Urothelium cell line (cell line): ENCODE measurements around the gene ST6GALNAC1.

ENCODE experiments used
- DNase-seq: peaks from one replicate; pipeline ENCODE4 v3.0.0; 2011; ENCODE audit warnings: low spot score, mixed read lengths
- FAIRE-seq: peaks from 2 replicates; lab custom pipeline; 2011; peaks lifted over from hg19 to GRCh38; lab: Jason Lieb, UNC

The ST6GALNAC1 gene, protein sequence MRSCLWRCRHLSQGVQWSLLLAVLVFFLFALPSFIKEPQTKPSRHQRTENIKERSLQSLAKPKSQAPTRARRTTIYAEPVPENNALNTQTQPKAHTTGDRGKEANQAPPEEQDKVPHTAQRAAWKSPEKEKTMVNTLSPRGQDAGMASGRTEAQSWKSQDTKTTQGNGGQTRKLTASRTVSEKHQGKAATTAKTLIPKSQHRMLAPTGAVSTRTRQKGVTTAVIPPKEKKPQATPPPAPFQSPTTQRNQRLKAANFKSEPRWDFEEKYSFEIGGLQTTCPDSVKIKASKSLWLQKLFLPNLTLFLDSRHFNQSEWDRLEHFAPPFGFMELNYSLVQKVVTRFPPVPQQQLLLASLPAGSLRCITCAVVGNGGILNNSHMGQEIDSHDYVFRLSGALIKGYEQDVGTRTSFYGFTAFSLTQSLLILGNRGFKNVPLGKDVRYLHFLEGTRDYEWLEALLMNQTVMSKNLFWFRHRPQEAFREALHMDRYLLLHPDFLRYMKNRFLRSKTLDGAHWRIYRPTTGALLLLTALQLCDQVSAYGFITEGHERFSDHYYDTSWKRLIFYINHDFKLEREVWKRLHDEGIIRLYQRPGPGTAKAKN

DNA sequence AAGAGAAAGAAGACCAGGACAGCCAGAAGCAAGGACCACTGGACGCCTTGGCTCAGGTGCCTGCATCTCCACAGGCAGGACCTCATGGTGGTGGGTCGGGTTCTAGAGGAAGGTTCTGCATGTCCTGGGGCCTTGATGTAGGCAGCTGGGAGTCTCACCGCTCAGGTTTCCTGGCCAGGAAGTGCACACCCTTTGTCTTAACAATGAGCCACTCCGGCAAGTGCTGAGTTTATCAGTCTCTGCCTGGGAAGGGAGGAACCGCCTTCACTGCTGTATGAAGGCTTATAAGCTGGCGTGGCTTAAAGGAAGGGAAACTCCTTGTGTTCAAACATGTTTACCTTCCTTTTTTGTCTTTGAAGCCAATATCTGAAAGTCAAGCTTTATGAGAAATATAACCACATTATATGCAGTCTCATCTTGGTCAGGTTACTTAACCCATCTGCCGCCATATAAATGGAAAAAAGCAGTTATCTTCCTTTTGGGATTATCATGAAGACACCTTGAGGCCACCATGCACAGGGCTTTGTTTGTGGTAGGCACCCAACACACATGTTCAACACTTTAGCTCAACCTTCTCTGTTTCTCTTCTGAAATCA, at the start of gene ST6GALNAC1:
TSS of gene ST6GALNAC1 (minus strand) at position 205 of the 596 bp plus-strand sequence. CDS start at position 86, 119 bp downstream.
- no peak for FAIRE-seq

DNA sequence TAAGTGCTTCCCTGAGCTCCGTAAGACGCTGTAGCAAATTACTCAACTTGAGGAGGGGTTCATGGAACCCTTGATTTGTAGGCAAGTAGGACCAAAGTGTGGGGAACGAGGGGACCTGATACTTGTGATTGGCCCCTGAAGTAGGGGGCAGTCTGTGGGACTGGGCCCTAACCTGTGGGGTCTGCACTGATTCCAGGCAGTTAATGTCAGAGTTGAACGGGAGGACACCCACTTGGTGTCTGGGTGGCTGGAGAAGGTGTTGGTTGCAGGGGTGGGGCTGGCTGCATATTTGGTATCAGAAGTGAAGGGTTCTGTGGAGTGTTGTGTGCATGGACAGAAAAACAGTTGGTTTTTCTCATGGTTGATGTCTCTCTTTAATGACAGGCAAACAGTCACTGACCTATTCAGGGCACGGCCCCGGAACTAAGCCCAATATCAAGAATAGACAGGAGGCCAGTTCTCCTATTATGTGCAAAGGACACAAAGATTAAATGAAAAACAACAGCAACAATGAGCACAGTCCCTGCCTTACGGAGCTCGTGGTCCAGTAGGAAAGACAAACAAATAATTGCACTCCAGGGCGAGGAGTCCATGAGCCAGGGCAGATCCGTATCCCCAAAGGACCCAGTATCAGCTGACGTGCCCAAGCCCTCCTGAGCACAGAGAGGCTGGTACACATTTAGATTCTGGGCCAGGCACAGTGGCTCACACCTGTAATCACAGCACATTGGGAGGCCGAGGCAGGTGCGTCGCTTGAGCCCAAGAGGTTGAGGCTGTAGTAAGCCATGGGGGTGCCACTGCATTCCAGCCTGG, 48.0 kb upstream of the ST6GALNAC1 start:
- FAIRE-seq (no peak), DNase-seq (no peak)

More for the DNA sequence above, at the start of gene ST6GALNAC1:
- DNase-seq, result no peak

DNA sequence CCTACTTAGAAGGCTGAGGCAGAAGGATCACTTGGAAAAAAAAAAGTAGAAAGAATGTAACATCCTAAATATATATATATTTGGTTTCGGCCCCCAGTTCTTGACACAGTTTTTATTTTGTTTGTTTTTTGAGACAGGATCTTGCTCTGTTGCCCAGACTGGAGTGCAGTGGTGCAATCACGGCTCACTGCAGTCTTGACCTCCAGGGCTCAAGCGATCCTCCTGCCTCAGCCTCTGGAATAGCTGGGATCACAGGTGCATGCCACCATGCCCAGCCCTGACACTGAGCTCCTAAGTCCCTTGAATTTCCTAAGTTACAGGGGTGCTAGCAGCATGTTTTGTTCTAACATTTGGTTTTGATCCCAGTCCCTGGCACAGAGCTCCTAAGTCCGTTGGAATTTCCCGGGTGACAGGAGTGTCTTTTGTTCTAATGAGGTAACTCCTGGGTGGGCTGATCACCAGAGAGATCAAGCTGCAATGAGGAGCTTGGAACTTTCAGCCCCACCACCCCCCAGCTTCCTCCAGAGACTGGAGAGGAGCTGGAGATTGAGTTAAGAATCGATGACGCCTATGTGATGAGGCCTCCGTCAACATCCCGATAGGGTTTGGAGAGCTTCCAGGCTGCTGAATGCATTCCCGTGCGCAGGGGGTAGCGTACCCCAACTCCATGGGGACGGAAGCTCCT, 47.2 kb upstream of the ST6GALNAC1 start:
- no peak for FAIRE-seq

DNA sequence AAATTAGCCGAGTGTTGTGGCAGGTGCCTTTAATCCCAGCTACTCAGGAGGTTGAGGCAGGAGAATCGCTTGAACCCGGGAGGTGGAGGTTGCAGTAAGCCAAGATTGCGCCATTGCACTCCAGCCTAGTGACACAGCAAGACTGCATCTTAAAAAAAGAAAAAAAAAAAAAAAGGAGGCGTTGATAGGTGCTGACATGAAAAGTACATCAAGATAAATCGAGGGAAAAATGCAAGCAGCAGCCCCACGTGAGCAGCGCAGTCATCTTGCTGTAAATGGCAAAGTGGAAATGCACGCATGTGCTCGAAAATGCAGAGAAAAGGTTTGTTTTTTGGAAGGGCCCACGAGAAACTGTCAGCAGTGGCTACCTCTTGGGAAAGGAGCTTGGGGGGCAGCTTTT, 46.3 kb upstream of the ST6GALNAC1 start:
- no peak for FAIRE-seq
- DNase-seq, result no peak

More for the DNA sequence above, 47.2 kb upstream of the ST6GALNAC1 start:
- DNase-seq, result no peak

DNA sequence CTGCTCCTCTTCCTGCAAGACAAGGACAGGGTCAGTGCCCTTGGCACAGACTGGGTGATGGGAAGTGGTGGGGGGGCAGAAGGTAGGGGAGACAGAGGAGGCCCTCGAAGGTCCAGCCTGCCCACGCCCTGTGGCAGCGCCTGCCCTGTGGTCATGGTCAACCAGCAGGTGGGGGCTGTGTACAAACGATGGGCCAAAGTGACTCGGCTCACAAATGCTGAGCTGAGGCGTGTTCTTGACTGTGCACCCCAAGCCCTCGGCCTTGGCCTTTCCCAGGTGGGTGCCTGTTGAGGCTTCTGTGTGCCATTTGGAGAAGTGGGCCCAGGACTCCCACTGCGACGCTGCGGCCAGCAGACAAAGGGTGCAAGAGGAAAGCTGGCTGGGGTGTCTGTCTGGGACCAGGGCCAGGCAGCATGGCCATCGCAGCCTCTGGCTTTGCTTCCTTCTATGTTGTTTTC, 44.6 kb upstream of the ST6GALNAC1 start:
- no peak for DNase-seq
- FAIRE-seq, result no peak

DNA sequence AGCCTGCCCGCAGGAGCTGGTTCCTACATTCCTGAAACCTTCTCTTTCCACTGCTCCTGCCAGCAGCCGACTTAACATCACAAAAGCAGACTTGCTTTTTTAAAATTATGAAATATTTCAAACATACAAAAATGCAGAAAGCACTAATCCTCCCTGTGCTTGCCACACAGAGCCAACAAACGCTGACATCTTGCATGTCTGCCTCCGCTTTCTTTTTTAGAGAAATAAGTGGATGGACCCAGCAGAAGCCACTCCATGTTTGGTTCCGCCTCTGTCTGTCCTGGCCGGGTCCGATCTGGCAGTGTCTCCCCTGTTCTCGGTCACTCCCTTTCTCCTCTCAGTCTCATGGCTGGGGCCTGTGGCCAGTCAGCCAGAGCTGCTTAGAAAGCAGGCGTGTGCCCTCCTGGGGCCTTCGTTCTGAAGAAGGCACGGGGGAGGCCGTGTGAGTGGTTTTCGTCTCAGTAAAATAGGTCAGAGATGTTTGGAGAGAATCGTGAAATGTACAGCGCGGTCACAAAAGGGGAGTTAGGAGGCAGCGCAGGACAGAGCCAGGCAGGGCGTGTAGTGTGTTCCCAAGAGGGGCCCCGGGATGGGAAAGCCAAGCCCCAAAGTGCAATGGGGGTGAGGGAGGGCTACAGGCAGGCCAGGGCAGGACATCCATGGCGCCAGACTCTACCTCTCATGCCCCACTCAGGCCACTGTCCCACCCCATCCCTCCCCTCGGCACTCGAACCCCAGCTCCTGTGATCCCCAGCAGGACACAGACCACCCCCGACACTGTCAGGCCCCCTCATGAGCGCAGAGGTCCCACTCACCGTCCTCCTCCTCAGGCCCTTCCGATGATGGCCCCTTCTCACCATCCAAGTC, 44.0 kb upstream of the ST6GALNAC1 start:
- FAIRE-seq (no peak), DNase-seq (no peak)

DNA sequence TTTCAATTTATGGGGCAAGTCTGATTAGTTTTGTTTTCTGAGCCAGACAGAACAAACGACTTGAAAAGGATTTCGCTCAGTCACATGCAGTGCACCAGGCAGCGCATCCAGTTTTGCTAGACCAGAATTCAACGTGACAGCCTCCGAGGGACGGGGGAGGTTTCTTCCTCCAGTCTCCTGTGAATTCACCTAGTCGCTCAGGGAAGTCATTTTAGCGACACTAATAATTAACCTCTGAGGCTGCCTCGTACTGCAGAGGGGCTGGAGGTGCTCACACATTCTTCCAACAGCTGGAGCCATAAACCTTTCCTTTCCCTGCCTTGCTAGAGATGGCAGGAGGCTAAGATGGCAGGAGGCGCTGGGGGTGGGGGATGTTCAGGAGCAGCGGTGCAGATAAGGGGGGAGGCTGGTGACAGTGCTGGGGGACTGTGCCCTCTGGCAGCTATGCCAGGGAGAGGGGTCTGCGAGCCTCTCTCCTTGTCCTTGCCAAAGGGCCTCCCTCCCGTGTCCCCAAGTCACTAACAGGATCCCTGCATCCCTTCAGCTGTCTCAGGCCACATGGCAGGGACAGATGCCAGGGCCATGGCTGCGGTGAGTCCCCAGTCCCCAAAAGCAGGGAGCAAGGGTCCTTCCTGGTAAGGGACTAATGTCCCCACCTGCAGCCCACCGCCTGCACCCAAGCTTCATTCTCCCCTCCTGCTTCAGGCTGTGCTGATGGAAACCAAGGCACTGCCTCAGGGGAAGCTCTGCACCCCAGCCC, 43.2 kb upstream of the ST6GALNAC1 start:
- FAIRE-seq, result no peak
- no peak for DNase-seq

DNA sequence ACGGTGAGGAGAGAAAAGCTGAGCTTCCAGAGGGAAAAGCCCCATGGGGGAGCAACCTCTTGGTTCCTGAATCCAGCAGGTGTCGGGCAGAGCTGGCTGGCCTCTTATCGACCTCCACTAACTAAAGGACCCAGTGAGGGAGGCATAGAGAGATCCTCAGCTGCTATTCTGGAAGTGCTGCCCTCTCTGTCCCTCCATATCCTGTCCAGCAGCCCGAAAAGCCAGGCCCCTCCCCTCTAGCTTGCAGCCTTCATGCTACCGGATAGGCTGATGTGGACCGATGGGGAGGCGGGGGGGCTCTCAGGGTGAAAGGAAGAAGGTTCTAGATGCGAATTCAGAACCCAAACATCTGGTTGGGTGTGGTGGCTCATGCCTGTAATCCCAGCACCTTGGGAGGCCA, 42.3 kb upstream of the ST6GALNAC1 start:
- FAIRE-seq (no peak), DNase-seq (no peak)

DNA sequence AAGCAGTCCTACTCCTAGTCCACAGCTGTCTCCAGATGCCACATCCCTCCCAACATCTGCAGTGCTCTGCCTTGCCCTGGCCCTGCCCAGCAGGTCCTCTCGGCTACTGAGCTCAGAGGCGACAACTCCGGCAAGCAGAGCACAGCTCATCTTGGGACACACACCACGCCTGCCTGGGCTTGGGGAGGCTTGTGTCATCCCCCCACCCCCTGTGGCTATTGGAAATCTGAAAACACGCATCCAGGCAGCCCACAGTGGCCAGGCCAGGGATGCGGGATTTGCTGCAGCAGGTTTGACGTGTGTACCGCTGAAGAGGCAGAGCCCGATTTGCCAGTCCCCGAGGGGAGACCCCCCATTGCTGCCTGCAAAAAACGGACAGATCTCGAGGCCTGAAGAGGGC, 41.8 kb upstream of the ST6GALNAC1 start:
- FAIRE-seq, result peak; percentile 80
- no peak for DNase-seq

DNA sequence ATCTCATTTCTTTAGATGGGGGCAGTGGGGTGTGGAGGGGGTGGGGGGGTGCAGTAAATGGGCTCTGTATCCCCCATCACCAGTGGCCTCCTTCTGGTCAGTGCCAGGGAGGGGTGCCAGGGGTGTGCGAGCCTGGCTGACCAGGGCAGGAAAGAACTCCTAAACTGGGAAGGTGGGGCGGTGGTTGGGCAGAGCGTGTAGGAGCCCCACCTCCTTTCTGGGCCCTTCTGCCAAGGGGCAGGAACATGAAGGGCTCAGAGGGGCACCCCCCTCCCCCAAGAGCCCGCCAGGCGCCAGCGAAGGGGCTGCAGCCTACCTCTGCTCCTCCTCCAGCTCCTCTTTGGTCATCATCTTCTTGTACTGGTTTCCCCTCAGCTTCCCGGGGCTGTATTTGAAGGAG, 41.2 kb upstream of the ST6GALNAC1 start:
- DNase-seq (no peak), FAIRE-seq (no peak)

DNA sequence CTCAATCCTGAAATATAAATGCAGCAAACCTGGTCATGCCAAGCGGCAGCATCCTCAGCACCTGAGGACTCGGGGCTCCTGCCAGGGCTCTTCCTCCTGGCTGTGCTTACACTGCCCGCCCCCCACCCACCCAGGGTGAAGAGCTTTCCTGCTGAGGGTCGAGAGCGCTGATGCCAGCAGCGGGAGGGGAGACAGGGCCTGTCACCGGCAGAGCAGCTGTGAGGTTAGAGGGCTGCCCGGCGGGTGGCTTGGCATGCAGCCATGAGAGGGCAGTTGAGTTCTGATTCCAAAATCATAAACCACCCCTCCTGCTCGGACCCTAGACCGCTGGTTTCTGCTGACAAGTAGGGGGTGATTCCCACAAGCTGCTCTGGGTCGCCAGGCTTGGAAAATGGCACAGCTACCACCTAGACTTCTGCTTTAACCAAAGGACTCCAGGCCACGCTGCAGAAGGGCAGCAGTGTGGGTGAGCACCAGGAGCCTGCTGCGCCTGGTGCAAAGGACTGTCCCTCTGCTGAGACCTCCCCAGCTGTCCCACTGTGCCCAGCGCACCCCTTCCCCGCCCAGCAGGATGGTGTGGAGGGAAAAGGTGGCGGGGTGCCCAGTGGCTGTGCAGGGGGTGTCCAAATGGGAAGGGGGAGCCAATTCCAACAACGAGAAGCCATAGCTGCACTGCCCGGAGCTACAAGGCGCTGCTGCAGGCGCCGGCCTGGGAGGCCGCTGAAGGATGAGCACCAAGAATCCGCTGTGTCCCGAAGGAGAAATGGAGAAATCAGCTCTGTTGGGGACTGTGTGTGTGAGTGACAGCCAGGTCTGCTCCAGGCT, 40.6 kb upstream of the ST6GALNAC1 start:
- DNase-seq, result no peak
- FAIRE-seq, result no peak

DNA sequence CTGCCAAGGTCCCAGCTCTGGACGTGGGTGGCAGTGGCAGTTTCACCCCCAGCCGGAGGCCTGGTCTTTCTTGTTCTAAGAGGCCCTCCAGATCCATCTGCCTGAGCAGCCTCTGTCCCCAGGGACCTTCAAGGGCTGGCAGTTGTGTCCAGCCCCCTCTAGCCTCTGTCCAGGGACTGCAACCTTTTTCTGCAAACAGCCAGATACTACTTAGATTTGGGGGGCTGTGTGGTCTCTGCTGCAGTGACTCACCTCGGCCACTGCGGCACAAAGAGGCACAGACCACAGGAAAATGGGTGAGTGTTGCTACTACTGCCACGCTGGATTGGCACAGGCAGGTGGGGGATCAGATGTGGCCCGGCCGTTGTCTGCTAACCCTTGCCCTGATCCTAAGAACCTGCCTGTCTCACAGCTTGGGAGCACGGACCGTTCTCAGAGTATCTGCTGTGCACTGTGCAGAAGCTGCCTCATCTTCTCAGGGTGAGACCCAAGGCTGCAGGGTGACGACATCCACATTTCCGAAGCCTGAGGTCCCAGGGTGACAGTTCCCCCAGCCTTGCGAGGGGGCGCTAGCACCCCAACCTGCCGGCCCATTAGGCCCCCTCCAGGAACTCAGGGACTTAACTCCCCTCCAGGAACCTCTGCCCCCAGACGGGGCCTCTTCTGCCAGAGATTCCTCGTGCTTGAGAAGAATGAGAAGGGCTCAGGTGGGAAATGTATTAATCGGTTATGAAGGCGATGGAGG, 39.6 kb upstream of the ST6GALNAC1 start:
- no peak for FAIRE-seq
- DNase-seq, result no peak

DNA sequence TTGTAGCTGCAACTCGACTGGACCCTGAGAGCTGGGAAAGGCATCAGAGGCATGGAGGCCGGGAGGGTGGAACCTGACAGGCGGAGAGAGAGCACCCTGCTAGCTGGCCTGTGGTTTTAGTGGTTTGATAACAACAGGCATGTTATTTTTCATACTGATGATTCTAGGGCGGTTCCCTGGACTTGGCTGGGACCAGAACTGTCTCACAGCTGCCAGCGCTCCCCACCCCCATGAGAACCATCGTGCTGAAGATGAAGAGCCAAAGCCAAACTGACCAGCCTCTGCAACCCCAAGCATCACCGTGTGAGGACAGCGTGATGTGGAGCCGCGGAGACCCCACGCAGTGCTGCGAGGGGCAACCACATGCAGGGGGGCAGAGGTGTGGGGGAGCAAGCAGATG, 38.7 kb upstream of the ST6GALNAC1 start:
- DNase-seq (no peak), FAIRE-seq (peak; percentile 52)

DNA sequence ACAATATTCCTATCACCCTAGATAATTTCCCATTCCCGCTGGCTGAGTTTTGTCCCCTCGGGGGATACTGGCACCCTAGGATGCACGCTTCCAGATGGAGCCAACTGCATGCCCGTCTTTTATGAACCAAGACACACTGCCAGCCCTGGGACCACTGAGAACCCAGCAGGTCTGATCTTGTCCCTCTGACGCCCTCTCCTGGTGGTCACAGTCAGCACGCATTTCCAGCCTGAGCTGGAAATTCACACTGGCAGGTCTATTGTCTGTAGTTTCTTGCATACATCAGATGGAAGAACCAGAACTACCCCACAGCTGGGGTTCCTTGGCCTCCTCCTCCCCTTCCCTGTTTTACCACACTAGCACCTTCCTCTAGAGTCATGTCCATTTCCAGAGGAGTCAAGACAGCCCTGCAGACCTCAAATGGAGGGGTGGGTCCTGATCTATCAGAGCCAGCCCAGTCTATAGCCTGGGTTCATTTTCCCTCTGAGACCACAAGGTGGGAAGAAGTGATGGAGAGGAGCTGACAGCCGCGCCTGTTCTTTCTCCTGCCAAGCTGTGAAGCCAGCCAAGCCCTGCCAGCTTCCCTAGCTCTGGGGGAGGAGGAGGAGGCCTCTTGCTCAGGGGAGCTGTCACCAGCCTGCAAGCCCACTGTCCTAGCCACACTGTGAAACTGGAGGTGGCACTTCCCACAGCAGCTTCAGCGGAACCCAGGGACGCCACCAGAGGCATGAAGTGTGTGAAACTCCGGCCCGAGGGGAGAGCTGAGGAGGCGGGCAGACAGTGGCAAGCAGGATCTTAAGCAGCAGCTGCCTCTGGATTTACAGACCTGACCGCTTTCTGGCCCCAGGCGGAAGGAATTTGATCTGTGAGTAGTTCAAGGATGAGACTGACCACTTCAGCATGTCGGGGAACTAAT, 37.9 kb upstream of the ST6GALNAC1 start:
- DNase-seq (peak; percentile 66), FAIRE-seq (peak; percentile 30)

DNA sequence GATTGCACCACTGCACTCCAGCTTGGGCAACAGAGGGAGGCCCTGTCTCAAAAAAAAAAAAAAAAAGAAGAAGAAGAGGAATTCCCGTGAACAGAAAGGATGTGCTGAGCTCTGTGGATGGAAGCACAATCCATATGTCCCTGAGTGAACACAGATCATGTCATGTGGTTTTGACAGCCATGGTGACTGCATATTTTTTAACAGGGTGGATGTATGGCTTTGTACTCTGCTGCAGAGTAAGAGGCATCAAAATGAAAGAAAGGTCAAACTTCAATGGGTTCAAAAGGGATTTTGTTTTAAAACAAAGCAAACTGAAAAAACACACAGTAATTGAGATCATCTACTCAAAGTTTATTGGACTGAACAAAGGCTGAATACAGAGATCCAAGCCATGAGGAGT, 35.7 kb upstream of the ST6GALNAC1 start:
- DNase-seq, result no peak
- no peak for FAIRE-seq

DNA sequence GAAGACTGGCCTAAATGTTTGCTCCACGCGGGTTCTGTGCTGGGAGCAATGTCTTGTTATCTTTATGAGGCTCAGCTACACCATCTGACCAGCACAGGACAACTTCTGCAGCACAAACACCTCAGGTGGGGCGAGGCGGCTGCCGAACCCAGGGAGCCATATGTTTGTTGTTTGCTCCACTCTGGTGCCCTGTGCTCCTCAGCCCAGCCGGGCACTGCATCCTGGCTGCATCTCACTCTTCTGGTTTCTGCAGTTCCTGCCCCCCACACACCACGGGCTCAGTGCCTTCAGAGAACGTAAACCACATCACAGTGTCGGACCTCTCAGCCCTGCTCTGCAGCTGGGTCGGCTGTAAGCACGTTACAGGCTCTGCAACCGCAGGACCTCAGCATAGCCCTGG, 34.8 kb upstream of the ST6GALNAC1 start:
- FAIRE-seq, result no peak
- no peak for DNase-seq
